Stromal cell of bone marrow (primary cell): ENCODE data around the gene POU2AF3.
A peak's percentile ranks its signal among the peaks of the same experiment; 100 is the strongest.
"Not testable (repeated sequence)": the region's sequence is repeated elsewhere in the genome, so short reads cannot be mapped to it uniquely, and the experiment has no call there.

Experiments
- DNase-seq: peaks from one replicate; pipeline ENCODE4 v3.0.0-alpha.2; 2012; ENCODE audit warnings: low read depth

The POU2AF3 gene, protein sequence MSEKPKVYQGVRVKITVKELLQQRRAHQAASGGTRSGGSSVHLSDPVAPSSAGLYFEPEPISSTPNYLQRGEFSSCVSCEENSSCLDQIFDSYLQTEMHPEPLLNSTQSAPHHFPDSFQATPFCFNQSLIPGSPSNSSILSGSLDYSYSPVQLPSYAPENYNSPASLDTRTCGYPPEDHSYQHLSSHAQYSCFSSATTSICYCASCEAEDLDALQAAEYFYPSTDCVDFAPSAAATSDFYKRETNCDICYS

DNA sequence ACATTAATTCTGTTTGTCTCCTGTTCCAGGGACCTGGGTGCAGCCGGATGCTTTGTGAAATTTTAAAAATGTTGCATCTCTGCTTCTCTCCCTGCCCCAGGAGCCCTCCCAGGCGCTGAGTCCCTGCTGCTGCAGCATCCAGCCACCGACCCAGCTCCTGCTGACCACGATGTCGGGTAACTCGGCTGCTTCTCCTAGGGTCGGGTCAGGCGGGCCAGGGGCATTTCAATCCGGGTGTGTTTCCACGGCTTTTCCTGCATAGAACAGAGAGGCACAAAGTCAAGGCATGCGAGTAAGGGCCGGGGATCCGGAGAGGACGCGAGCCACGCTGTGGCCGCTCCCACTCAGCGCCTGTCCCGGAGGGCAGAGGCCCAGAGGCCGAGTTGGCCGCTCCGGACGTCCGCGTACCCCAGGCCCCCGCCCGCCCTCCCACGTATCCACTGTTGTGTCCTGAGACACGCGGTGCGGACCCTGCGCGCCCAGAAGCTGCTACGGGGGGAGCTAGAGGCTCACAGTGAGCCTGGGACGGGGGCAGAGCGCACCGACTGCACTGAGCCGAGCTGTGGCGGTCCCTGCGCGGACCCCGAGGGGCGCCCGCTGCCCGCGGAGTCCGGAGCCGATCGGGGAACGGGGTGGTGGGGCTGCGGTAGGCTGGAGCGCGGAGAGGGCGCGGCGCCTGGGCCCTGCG, at the start of gene POU2AF3:
TSS of gene POU2AF3 (plus strand) at position 134 of the 688 bp plus-strand sequence. CDS start at position 170, 36 bp downstream.
- no peak for DNase-seq

DNA sequence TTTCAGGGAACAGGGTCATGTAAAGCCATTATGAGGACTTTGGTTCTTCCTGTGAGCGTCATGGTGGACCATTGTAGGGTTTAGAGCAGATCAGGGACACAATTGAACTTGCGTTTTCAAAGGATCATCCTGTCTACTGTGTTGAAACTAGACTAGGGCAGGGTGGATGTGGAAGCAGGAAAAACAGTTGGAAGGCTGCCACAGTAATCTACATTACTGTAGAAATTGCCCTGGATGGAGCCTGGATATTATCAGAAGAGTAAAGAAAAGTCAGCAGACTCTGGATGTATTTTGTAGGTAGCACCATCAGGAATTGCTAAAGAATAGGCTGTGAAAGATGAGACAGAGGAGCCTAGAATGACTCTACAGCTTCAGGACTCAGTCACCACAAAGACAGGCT, 47.4 kb upstream of the POU2AF3 start:
- no peak for DNase-seq

DNA sequence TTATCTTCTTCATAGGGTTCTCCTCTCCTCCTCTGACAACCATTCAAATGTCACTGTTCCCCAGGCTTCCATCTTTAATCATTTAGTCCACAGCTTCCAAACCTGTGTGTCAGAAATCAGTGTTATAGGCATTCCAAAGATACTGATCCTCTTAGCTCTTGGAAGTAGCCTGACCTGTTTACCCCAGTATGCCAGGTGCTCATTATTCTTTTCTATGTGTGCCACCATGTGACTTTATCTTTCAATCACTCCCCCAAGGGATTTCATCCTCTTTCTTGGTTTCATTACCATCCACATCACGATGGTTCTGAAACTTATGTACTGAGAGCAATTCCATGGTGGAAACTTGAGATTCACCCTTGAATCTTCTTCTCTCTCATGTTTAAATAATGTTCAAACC, 45.2 kb upstream of the POU2AF3 start:
- no peak for DNase-seq

DNA sequence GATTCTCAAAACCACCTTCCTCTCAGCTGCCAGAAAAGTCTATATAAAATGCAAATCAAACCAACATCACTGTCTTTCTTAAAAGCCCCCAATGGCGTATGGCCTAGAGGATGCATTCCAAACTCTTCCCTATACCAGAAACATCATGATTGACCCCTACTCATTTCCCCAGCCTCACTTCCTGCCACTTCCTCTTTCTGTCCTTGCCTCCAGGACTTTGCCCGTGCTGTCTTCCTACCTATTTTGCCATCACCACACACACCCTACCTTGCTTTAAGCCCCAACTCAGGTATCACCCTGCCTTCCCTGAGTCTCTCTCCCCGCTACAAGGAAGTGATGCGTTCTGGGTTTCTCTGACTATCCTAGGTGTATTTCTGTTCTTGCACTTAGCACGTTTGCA, 44.7 kb upstream of the POU2AF3 start:
- no peak for DNase-seq

DNA sequence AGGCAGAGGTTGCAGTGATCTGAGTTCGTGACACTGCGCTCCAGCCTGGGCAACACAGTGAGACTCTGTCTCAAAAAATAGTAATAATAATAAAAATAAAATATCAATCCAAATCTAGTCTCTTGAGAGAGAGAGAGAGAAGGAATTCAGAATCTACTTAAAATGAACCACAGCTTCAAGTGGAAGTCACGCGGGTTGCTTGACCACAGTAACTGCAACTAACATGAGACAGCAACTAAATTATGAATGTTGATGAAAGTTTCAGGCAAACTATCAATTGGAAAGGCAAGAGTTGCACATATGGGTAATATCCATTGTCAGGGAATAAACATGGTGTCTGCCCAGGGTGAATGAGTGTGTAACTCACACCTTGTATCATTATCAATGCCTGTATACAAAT, 40.3 kb upstream of the POU2AF3 start:
- no peak for DNase-seq

DNA sequence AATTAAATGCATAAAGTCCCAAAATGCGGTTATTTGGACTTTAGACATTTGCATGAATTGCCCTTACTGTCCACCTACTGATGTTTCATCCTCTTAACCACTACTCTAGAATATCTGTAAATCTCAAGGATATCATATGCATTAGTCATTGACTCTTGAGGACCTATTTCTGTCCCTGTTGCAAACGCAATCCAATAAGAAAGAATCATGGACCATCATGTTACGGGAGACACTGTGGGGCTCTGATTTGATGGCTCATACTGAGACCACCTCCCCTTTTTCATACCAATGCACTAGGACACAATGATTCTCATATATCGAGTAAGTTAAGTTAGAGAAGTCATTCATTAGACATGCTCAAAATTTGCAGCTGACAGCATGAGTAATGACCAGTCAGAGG, 38.5 kb upstream of the POU2AF3 start:
- no peak for DNase-seq

DNA sequence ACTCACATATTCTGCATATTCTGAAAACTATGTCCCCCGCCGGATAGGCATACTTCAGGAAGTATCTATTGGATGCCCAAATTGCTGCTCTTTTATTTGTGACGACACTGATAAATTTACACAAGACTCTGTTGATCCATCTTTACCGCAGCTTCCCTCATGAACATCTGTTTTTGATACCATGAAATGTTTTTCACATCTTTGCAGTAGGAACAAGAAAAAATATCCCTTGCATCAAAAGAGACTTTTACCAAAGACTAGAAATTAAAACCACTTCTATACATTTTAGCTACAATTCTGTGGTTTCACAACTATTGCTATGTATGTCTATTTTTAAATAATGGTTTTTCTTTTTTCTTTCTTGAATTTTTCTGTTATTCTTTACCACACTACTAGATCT, 37.5 kb upstream of the POU2AF3 start:
- DNase-seq, result no peak

DNA sequence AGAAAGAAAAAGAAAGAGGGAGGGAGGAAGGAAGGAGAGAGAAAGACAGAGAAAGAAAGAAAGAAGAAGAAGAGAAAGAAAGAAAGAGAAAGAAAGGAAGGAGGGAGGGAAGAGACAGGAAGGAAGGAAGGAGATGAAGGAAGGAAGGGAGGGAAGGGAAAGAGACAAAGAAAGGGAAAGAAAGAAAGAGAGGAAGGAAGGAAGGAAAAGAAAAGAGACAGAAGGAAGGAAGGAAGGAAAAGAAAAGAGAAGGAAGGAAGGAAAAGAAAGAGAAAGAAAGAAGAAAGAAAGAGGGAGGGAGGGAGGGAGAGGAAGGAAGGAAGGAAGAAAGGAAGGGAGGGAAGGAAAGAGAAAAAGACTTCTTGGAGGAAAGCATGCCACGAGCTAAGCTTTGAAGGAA, 33.7 kb upstream of the POU2AF3 start:
- DNase-seq, result no peak

DNA sequence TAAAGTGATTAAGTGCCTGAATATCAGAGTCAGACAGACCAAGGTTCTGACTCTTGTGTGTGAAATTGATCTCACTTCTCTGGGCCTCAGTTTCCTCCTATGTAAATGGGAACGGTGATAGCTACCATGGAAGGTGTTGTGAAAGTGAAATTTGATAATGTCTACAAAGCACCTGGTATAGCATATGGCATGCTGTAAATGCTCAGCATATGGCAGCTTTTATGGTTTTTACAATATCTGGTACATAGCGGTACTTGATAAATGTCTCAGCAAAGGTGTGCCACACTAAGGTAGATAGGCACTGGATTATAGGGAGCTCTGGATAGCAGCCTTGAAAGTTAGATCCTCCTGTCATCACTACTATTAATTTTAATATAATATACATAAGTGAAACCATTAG, 32.9 kb upstream of the POU2AF3 start:
- no peak for DNase-seq

DNA sequence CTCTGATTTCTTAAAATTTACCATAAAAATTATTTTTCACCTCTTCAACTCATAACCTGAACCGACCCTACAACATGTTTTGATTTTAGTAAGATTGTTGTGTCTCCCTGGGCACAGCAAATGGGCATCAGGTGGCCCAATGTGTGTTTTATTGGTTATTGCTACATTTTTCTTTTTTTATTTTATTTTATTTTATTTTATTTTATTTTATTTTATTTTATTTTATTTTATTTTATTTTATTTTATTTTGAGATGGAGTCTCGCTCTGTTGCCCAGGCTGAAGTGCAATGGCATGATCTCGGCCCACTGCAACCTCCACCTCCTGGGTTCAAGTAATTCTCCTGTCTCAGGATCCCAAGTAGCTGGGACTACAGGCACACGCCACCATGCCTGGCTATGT, 30.0 kb upstream of the POU2AF3 start:
- not testable (repeated sequence) for DNase-seq

DNA sequence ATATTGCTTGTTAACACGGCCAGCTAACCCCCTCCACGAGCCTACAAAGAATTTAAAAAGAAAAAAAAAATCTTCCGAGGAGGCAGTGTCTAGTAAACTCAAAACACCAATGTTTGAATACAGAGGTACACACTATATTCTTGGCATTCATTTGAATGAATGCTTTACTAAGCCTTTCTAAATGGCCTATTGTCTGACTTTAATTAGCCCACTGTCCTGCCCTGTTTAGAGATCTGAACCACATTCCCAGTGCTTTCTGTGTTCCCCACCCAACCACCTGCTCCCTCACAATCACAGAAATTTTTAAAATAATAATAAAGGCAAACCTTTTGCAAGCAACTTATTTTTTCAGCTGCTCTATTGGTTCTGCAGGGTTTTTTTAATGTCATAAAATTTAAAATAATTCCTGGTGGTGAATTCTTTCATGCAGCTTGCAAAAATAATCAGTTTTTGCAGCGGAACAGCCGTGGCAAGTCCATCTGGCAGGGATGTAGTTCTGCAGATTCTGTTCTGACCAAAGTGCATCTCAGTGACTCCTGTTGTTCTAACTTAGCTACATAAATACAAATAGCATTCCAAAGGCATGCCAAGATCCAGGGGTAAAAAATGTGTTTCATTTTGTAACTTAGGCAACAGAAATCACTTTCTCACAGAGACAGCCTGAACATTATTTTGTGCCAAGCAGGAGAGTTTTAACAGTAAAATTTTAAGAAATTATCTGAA, 29.0 kb upstream of the POU2AF3 start:
- DNase-seq, result no peak

DNA sequence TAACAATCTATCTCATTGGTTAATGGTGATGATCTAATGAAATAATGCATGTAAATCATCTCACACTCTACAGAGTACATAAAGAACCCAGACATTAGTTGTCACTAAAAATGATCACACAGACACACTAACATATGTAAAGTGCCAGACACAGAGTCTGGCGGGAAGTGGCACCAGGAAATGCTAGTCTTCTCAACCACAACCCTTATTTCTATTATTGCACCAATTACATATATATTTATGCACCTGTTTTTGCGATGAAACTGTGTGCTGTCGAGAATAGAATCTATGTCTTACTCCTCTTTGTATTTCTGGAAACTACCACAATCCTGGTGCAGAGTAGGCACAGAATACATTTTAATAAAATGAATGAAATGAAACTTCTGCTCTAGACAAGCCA, 25.9 kb upstream of the POU2AF3 start:
- DNase-seq, result no peak

DNA sequence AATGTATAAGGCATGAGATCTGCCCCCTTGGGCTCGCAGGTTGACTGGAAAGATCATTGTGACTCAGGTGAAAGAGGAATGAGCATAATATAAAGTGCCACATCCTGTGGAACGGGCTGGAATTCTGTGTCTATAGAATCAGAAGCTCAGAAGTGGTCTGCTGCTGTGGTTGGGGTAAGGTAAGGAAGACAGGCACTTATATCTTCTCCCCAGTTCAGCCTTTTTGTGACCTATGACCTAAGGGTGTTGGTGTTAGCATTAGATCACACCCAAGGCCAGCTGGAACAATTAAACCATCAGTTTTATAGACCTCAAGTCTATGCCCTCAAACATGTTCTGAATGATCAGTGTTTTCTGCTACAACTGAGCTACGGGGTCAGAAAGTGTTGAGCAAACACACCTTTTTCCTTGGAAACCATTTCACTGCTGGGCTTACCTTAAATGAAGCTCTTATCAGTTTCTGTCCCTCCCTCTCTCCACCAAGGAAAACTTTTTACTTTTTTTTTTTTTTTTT, 15.7 kb upstream of the POU2AF3 start:
- DNase-seq, result no peak

DNA sequence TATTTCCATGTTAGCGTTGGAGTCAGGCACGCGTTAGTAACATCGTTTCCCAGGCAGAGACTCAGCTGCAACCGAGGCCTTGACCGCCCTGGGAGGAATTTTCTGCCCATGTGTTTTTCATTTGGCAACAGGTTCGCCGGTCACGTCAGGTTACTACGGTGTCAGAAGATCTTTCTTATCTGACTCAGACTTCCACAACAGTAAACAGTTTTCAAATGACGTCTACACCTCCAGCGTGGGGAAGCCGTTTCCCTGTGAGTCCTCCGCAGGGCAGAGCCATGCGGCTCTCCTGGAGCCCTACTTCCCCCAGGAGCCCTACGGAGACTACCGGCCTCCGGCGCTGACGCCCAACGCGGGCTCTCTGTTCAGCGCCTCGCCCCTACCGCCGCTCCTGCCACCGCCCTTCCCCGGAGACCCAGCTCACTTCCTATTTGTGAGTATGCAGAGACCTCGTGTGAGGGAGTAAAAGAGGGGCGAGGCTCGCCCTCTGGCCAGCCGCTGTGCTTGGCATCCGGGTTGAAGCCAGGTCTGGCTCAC, 14.3 kb upstream of the POU2AF3 start:
- no peak for DNase-seq

DNA sequence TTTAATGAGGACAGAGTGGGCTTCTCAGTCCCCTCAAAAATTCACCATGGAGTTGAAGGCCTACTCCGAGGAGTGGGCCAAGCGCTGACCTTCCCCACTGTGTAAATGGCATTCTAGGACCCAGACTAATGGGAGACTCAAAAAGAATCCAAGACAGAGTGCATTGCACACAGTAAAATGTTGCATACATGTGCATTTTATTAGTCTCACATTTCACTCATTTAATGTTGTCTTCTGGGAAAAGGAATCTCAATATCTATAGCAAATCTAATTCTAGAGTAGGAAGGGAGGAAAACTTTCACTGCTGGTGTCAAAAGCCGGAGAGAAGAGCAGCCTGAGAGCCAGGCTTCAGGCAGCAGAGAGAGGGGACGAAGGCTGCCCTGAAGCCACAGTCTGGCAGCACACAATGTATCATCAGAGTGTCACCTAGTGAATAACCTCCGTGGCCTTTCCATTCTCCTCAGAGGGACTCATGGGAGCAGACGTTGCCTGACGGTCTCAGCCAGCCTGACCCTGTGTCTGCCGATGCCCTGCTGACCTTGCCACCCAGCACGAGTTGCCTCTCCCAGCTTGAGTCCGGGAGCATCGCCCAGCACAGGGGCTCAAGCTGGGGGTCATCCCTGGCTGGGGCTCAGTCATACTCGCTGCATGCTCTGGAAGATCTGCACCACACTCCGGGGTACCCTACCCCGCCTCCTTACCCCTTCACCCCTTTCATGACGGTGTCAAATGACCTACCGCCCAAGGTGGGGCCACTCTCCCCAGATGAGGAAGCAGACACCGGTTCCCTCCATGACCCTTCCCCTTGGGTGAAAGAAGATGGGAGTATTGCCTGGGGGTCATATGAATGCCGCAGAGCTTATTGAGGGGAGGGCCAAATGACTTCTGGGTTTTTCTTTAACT, 12.9 kb upstream of the POU2AF3 start:
- no peak for DNase-seq

DNA sequence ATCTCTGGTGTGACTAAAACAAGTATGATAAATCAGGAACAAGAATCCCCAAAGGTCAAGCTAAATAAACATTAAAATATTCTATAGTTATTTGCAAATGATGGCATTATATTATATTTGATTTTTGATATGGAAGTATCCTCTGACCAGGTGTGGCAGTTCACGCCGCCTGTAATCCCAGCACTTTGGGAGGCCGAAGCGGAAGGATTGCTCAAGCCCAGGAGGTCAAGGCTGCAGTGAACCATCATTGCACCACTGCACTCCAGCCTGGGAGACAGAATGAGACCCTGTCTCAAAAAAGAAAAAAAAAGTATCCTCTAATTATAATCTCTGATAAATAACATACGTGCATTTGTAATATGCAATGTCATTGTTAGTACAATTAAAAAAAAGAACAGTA, 6.6 kb upstream of the POU2AF3 start:
- DNase-seq, result no peak

DNA sequence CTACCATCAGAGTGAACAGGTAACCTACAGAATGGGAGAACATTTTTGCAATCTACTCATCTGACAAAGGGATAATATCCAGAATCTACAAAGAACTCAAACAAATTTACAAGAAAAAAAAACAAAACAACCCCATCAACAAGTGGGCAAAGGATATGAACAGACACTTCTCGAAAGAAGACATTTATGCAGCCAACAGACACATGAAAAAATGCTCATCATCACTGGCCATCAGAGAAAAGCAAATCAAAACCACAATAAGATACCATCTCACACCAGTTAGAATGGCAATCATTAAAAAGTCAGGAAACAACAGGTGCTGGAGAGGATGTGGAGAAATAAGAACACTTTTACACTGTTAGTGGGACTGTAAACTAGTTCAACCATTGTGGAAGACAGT, 5.9 kb upstream of the POU2AF3 start:
- DNase-seq, result not testable (repeated sequence)

DNA sequence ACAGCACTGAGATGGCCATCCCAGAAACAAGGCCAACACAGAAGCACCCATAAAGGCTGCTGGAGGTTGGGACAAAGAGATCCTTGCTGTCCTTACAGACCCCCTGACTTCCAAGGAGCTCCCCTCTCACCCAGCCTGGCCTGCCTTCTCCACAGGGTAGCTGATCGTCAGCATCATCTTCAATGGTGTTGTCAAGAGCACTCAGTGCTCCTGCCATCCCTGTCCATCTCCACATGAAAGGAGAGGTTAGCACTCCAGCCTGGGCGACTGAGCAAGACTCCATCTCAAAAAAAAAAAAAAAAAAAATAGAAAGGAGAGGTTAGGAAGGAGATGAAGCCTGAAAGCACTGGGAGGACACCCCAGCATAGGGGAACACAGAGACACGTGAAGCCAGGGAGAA, 2.1 kb upstream of the POU2AF3 start:
- DNase-seq, result no peak

DNA sequence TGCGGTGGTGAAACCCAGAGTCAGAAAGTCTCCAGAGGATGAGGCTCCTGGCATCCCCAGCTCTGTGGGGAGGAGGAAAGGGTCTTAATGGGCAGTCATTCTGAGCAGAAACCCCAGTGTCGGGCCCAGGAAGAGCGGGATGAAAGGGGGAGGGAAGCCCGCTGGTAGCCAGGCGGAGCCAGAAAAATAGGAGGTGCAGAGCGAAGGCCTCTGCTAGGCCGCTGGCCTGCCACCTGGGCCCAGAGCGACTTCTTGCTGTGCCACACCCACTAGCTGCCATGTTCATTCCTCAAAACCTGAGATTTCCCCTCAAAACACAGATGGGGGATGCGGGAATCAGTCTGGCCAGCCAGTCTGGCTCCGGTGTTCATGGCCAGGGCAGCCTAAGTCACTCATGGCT, 650 bp upstream of the POU2AF3 start:
- DNase-seq, result no peak

DNA sequence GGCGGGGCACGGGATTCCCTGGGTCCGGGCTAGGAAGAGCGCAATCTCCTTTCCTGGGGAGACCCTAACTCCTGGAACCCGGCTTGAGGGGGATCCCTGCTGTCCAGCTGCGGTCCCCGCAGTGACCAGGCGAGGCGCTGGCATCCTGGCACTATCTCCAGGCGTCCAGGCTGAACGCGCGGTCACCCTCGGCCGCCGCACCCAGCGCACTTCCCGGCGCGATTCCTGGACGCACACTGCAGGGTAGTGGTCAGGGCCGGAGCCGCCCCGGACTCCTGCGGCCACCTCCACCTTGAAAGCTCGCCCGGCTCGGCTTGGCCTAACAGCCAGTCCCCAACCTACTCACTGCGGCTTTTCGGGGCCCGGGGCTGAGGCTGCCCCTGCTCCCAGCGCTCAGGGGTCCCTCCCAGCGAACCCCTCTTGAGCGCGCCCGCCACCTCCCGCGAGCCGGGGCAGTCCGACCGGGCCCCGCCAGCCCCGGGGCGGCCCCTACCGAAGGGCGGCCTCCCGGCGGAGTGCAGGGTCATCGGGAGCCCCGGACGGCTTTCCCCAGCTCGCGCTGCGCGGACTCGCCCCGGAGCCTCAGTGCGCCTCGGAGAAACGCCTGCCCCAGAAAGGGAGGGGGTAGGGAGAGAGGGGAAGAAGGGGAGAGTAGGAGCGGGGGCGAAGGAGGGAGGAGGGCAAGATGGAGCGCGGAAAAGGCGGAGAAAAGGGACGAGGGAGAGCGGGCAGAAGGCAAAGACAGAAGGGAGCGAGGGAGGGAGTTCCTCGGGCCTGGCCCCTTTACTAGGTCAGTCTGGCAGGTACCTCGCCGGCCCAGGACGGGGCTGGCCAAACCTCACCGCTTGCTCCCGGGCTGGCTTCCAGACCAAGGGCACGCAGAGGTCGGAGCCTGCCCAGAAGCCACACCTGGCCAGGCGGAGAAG, 1.0 kb downstream of the POU2AF3 start:
- peak; percentile 8 for DNase-seq

DNA sequence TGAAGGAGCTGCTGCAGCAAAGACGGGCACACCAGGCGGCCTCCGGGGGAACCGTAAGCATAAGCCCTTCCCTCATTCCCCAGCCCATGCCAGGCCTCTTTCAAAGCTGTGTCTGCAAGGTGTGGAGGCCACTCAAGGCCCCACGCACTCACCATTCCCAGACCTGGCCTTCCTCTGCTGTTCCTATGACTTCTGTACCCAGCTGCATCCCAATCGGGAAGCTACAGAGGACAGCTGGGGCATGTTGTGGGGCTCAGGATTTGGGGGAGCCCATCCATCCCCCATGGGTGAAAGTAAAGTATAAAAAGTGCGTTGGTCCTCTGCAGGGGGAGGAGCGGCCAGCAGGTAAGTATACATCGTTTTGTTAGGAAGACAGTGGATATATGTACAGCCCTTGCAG, 2.2 kb downstream of the POU2AF3 start:
- no peak for DNase-seq
